ENCODE measurements around the gene ARAP3.
A peak's percentile ranks its signal among the peaks of the same experiment; 100 is the strongest.

ARAP3 gene

GRCh38 chr5:141664733-141665461, 17.1 kb downstream of the ARAP3 start:
- DNase-seq (ENCODE audit: low read depth): peak; percentile 69
- peak; percentile 90 for TF ChIP-seq CTCF (conservative IDR thresholded peaks at IDR 0.05; ENCODE audit: control insufficient read depth, insufficient read depth, low read depth, low read length)
- no peak overlapping the region for H3K4me3 ChIP-seq (ENCODE audit: control insufficient read depth, low read depth, low read length)

- H3K4me3 ChIP-seq (ENCODE audit: control insufficient read depth, low read depth, low read length): no peak overlapping the region
- DNase-seq (ENCODE audit: low read depth): no peak
- TF ChIP-seq CTCF (conservative IDR thresholded peaks at IDR 0.05; ENCODE audit: control insufficient read depth, insufficient read depth, low read depth, low read length): no peak
These were observed 18.5 kb downstream of the ARAP3 start for GRCh38 chr5:141663506-141663905.

GRCh38 chr5:141662028-141662427, 20.0 kb downstream of the ARAP3 start:
- DNase-seq (ENCODE audit: low read depth): no peak
- H3K4me3 ChIP-seq (ENCODE audit: control insufficient read depth, low read depth, low read length): no peak overlapping the region
- TF ChIP-seq CTCF (conservative IDR thresholded peaks at IDR 0.05; ENCODE audit: control insufficient read depth, insufficient read depth, low read depth, low read length): no peak

GRCh38 chr5:141657937-141658545, 24.0 kb downstream of the ARAP3 start:
- no peak overlapping the region for H3K4me3 ChIP-seq (ENCODE audit: control insufficient read depth, low read depth, low read length)

GRCh38 chr5:141657404-141657803, 24.6 kb downstream of the ARAP3 start:
- TF ChIP-seq CTCF (conservative IDR thresholded peaks at IDR 0.05; ENCODE audit: control insufficient read depth, insufficient read depth, low read depth, low read length): no peak
- DNase-seq (ENCODE audit: low read depth): no peak
- no peak overlapping the region for H3K4me3 ChIP-seq (ENCODE audit: control insufficient read depth, low read depth, low read length)

More at GRCh38 chr5:141657937-141658545, 24.0 kb downstream of the ARAP3 start:
- no peak for TF ChIP-seq CTCF (conservative IDR thresholded peaks at IDR 0.05; ENCODE audit: control insufficient read depth, insufficient read depth, low read depth, low read length)
- peak; percentile 98 for DNase-seq (ENCODE audit: low read depth)

GRCh38 chr5:141656396-141656795, 25.6 kb downstream of the ARAP3 start:
- no peak for DNase-seq (ENCODE audit: low read depth)
- TF ChIP-seq CTCF (conservative IDR thresholded peaks at IDR 0.05; ENCODE audit: control insufficient read depth, insufficient read depth, low read depth, low read length): no peak
- no peak overlapping the region for H3K4me3 ChIP-seq (ENCODE audit: control insufficient read depth, low read depth, low read length)

Measured in fibroblast of mammary gland (primary cell).